ENCODE data around the gene NRCAM.
"Not testable (repeated sequence)": the region's sequence is repeated elsewhere in the genome, so short reads cannot be mapped to it uniquely, and the experiment has no call there.

The NRCAM gene

DNA sequence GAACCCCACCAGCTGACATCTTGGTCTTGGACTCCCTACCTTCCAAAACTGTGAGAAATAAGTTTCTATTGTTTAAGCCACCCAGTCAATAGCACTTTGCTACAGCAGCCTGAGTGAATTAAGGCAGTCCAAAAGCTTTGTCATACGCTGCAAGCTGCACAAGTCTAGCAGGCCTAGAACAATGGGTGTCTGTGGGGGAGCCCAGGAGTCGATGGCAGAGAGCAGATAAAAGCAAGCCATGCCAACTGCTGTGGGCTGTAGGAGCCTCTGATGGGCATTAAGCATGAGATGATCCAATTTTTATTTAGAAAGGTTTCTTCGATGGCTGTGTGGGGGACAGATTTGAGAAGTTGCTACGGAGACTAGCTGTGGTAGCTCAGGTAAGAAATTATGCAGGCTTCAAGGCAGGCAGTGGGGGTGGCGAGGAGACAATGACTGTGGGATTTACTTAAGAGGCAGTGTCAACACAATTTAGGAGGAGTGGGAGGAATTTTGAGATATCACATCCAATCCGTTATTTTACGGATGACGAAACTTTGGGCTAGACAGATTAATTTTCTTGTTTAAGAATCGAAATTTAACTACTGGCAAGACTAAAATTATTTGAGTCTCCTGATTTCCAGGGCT is 110.4 kb downstream of the NRCAM start:
- no peak for DNase-seq (ENCODE audit: extremely low spot score)
- POLR2A ChIA-PET = no interaction called here

DNA sequence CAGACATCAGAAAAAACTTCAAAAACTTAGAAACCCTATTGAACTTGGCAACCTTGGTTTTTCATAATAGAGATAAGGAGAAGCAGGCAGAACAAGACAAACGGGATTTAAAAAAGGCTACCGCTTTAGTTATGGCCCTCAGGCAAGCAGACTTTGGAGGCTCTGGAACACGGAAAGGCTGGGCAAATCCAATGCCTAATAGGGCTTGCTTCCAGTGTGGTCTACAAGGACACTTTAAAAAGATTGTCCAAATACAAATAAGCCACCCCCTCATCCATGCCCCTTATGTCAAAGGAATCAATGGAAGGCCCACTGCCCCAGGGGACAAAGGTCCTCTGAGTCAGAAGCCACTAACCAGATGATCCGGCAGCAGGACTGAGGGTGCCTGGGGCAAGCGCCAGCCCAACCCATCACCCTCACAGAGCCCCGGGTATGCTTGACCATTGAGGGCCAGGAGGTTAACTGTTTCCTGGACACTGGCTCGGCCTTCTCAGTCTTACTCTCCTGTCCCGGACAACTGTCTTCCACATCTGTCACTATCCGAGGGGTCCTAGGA is 115.3 kb downstream of the NRCAM start:
- ChIA-PET POLR2A (no interaction called here), CTCF (no interaction called here)
- no peak for DNase-seq (ENCODE audit: extremely low spot score)
- no peak for TF ChIP-seq LEF1 (IDR thresholded peaks at IDR 0.05; ENCODE audit: borderline replicate concordance)
- no peak for TF ChIP-seq NFRKB (IDR thresholded peaks at IDR 0.05)
- no peak for TF ChIP-seq SUZ12 (IDR thresholded peaks at IDR 0.05)
- TF ChIP-seq, protein P1, sequence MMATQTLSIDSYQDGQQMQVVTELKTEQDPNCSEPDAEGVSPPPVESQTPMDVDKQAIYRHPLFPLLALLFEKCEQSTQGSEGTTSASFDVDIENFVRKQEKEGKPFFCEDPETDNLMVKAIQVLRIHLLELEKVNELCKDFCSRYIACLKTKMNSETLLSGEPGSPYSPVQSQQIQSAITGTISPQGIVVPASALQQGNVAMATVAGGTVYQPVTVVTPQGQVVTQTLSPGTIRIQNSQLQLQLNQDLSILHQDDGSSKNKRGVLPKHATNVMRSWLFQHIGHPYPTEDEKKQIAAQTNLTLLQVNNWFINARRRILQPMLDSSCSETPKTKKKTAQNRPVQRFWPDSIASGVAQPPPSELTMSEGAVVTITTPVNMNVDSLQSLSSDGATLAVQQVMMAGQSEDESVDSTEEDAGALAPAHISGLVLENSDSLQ (IDR thresholded peaks at IDR 0.05) = no peak
- TF ChIP-seq FOXK2 (IDR thresholded peaks at IDR 0.05) = no peak
- TF ChIP-seq FOXA1 (IDR thresholded peaks at IDR 0.05) = no peak
- TF ChIP-seq ELF4 (IDR thresholded peaks at IDR 0.05) = no peak
- TF ChIP-seq TARDBP (IDR thresholded peaks at IDR 0.05) = no peak
- TF ChIP-seq HDGF (IDR thresholded peaks at IDR 0.05; ENCODE audit: borderline replicate concordance) = no peak
- TF ChIP-seq BHLHE40 (IDR thresholded peaks at IDR 0.05; ENCODE audit: borderline replicate concordance) = no peak
- no peak for TF ChIP-seq ZNF384 (IDR thresholded peaks at IDR 0.05)
- TF ChIP-seq CTBP1 (IDR thresholded peaks at IDR 0.05; ENCODE audit: borderline replicate concordance) = no peak
- no peak for TF ChIP-seq L3MBTL2 (conservative IDR thresholded peaks at IDR 0.05)
- no peak for TF ChIP-seq SP1 (IDR thresholded peaks at IDR 0.05)
- TF ChIP-seq ARNT (IDR thresholded peaks at IDR 0.05) = no peak
- no peak for TF ChIP-seq FOXM1 (IDR thresholded peaks at IDR 0.05; ENCODE audit: borderline replicate concordance)

More for the DNA sequence above, 110.4 kb downstream of the NRCAM start:
- CTCF ChIA-PET = no interaction called here
- TF ChIP-seq FOXK2 (IDR thresholded peaks at IDR 0.05) = no peak
- TF ChIP-seq HDGF (IDR thresholded peaks at IDR 0.05; ENCODE audit: borderline replicate concordance) = no peak
- TF ChIP-seq CTBP1 (IDR thresholded peaks at IDR 0.05; ENCODE audit: borderline replicate concordance) = no peak
- TF ChIP-seq SP1 (IDR thresholded peaks at IDR 0.05) = no peak
- no peak for TF ChIP-seq L3MBTL2 (conservative IDR thresholded peaks at IDR 0.05)
- TF ChIP-seq, protein P1 (IDR thresholded peaks at IDR 0.05) = no peak
- TF ChIP-seq ZNF384 (IDR thresholded peaks at IDR 0.05) = no peak
- TF ChIP-seq LEF1 (IDR thresholded peaks at IDR 0.05; ENCODE audit: borderline replicate concordance) = no peak
- TF ChIP-seq ELF4 (IDR thresholded peaks at IDR 0.05) = no peak

DNA sequence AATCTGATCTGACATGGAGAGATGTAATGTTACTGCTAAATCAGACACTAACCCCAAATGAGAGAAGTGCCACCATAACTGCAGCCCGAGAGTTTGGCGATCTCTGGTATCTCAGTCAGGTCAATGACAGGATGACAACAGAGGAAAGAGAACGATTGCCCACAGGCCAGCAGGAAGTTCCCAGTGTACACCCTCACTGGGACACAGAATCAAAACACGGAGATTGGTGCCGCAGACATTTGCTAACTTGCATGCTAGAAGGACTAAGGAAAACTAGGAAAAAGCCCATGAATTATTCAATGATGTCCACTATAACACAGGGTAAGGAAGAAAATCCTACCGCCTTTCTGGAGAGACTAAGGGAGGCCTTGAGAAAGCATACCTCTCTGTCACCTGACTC is 115.8 kb downstream of the NRCAM start:
- POLR2A ChIA-PET, CTCF ChIA-PET: not testable (repeated sequence)

DNA sequence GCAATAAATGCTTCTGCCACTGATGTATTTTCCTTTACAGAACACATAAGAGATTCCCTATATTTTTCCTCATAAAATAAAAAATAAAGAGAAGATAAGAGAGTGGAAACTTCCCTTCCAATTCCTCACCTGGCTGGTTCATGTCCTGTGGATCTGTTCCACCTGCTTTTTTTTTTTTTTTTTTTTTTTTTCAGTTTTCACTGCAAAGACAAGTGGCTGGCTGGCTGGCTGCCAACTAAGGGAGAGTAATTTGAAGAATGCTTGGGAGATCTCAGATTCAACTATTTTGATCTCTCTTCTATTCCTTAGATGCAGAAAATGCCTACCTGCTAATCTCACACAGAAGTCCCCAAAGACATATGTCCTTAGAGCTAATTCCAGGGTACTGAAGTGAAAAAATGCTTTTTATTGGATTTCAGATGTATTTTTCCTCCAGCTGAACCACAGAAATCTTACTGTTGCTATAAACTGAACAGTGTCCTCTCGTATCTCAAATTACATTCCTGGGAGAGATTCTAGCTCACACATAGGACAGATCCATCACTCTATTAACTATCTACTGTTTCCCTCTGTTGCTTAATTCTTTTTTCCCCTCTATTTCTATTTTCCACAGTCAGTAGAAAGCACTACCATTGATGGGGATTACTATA is 120.8 kb downstream of the NRCAM start:
- POLR2A ChIA-PET = no interaction called here
- peak; percentile 80 for TF ChIP-seq ZNF384 (IDR thresholded peaks at IDR 0.05)
- TF ChIP-seq FOXA1 (IDR thresholded peaks at IDR 0.05) = no peak
- CTCF ChIA-PET = no interaction called here
- no peak for DNase-seq (ENCODE audit: extremely low spot score)

More for the DNA sequence above, 115.8 kb downstream of the NRCAM start:
- not testable (repeated sequence) for DNase-seq (ENCODE audit: extremely low spot score)

DNA sequence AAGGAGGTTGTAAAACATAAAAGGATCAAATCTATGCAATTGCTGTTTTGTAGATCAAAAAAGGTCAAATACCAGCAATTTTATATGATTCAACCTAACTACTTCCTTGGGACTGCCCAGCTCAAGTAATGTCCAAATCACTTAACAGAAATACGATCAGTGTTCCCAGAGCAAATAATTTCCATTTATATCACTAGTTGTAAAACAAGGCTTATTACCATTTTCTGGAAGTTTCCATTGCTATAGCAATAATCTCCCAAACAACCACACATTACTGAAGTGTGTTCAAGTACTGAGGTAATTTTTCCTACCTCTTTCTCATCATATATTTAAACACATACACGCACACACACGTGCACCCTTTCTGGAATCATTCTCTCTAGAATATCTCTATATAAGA is 123.3 kb downstream of the NRCAM start:
- ChIA-PET POLR2A (no interaction called here), CTCF (no interaction called here)
- no peak for DNase-seq (ENCODE audit: extremely low spot score)
- TF ChIP-seq ARNT (IDR thresholded peaks at IDR 0.05) (no peak), FOXM1 (IDR thresholded peaks at IDR 0.05; ENCODE audit: borderline replicate concordance) (no peak), NFRKB (IDR thresholded peaks at IDR 0.05) (no peak), L3MBTL2 (conservative IDR thresholded peaks at IDR 0.05) (no peak), SP1 (IDR thresholded peaks at IDR 0.05) (no peak), HDGF (IDR thresholded peaks at IDR 0.05; ENCODE audit: borderline replicate concordance) (no peak), CTBP1 (IDR thresholded peaks at IDR 0.05; ENCODE audit: borderline replicate concordance) (no peak), FOXA1 (IDR thresholded peaks at IDR 0.05) (no peak)

DNA sequence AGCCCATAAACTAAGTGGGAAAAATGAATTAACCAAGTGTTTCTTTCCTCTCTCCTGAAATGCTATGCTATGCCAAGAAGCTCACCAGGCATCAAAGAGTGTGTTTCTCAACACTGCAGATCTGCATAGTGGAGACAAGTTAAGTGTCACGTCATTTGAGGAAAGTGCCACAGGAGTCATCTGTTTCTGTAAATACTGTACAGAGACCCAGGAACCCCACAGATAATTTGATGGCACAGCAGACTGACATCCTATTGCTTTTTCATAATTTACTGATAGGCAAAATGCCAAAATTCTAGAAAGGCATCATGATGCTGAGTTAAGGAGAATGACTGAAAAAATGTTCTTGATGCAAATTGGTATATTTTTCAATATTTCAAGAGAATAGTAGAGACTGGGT is 124.3 kb downstream of the NRCAM start:
- DNase-seq (ENCODE audit: extremely low spot score) = no peak
- TF ChIP-seq SP1 (IDR thresholded peaks at IDR 0.05) (no peak), TARDBP (IDR thresholded peaks at IDR 0.05) (no peak), SUZ12 (IDR thresholded peaks at IDR 0.05) (no peak), L3MBTL2 (conservative IDR thresholded peaks at IDR 0.05) (no peak), FOXM1 (IDR thresholded peaks at IDR 0.05; ENCODE audit: borderline replicate concordance) (no peak), NFRKB (IDR thresholded peaks at IDR 0.05) (no peak)
- ChIA-PET POLR2A (no interaction called here), CTCF (no interaction called here)

DNA sequence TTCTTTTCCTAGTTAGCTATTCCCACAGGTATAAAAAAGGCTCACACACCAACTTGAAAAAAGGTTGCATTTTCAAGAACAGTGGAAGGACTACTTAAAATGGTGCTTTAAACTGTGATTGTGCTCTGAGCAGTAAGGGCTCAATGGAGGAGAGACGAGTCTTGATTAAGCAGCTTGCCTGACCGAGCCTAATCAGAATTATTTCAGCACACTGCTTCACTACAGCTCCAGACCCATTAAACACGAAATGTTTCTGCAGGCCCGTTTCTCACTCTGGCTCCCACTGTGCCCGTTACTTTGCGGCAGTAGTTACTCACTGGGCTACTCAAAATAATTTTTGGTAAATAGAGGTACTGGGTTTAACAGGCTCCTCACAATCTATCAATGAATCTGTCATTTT is 126.0 kb downstream of the NRCAM start:
- no peak for TF ChIP-seq FOXA1 (IDR thresholded peaks at IDR 0.05)
- TF ChIP-seq, protein P1 (IDR thresholded peaks at IDR 0.05) = no peak
- TF ChIP-seq CTBP1 (IDR thresholded peaks at IDR 0.05; ENCODE audit: borderline replicate concordance) = no peak
- TF ChIP-seq FOXK2 (IDR thresholded peaks at IDR 0.05) = no peak
- TF ChIP-seq ZNF384 (IDR thresholded peaks at IDR 0.05) = no peak
- TF ChIP-seq LEF1 (IDR thresholded peaks at IDR 0.05; ENCODE audit: borderline replicate concordance) = no peak
- no peak for TF ChIP-seq ARNT (IDR thresholded peaks at IDR 0.05)
- TF ChIP-seq SP1 (IDR thresholded peaks at IDR 0.05) = no peak
- no peak for TF ChIP-seq SUZ12 (IDR thresholded peaks at IDR 0.05)
- no peak for TF ChIP-seq TARDBP (IDR thresholded peaks at IDR 0.05)
- TF ChIP-seq NFRKB (IDR thresholded peaks at IDR 0.05) = no peak
- no peak for TF ChIP-seq ELF4 (IDR thresholded peaks at IDR 0.05)
- no peak for TF ChIP-seq FOXM1 (IDR thresholded peaks at IDR 0.05; ENCODE audit: borderline replicate concordance)
- DNase-seq (ENCODE audit: extremely low spot score) = no peak
- ChIA-PET CTCF (no interaction called here), POLR2A (no interaction called here)
